ENCODE data around the gene MTHFD2. TPM values are rescaled to one million over a fixed set of nuclear protein-coding genes. Genes with fewer than 3 reads are reported as not detected.
"Not testable (repeated sequence)": the region's sequence is repeated elsewhere in the genome, so short reads cannot be mapped to it uniquely, and the experiment has no call there.

The MTHFD2 gene
- total RNA-seq, 1 experiment from 2014 or later: 205 TPM

DNA sequence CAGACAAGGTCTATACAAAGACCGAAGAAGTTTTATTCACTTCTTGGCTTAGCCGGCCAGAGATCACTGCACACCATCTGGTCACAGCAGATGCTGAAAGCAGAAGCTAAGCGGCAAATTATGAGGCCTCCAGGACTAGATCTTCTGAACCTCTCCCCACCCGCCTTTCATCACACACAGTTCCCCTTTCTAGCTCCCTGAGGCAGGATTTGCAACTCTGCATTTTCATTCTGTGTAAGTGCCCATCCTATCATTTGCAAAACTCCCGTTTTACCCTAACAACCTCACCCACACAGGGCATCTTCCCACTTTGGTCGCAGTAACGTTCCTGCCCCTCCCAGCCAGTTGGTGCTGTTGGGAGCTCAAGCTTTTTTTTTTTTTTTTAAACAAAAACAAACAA, 16.7 kb upstream of the MTHFD2 start:
- intact Hi-C loops (cut with micrococcal nuclease; ENCODE audit: unreplicated experiment): no loop called here
- CTCF ChIA-PET: interaction anchor here (0.6 to 0.7 kb wide), 2 partner anchors 267 to 395 kb away, joined by 3 read pairs; no protein-coding TSS in a partner anchor
- peaks cover 12% of the 10 kb centered on the region for H3K27me3 Mint-ChIP-seq (ENCODE audit: unreplicated experiment)
- TF ChIP-seq, protein P1, sequence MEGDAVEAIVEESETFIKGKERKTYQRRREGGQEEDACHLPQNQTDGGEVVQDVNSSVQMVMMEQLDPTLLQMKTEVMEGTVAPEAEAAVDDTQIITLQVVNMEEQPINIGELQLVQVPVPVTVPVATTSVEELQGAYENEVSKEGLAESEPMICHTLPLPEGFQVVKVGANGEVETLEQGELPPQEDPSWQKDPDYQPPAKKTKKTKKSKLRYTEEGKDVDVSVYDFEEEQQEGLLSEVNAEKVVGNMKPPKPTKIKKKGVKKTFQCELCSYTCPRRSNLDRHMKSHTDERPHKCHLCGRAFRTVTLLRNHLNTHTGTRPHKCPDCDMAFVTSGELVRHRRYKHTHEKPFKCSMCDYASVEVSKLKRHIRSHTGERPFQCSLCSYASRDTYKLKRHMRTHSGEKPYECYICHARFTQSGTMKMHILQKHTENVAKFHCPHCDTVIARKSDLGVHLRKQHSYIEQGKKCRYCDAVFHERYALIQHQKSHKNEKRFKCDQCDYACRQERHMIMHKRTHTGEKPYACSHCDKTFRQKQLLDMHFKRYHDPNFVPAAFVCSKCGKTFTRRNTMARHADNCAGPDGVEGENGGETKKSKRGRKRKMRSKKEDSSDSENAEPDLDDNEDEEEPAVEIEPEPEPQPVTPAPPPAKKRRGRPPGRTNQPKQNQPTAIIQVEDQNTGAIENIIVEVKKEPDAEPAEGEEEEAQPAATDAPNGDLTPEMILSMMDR (IDR thresholded peaks at IDR 0.05; ENCODE audit: unreplicated experiment): no peak
- no peak overlapping the region for H3K27ac Mint-ChIP-seq (ENCODE audit: unreplicated experiment)
- no peak overlapping the region for H3K4me3 Mint-ChIP-seq (ENCODE audit: low read depth, unreplicated experiment)
- BruUV-seq (replicated peaks): no TSS peak
- H3K9me3 Mint-ChIP-seq (ENCODE audit: low read depth, unreplicated experiment): no peaks in the 10 kb centered on the region
- no peak for DNase-seq
- H3K4me1 Mint-ChIP-seq (ENCODE audit: low read depth, unreplicated experiment): no peaks in the 10 kb centered on the region
- H3K36me3 Mint-ChIP-seq (ENCODE audit: insufficient read depth, unreplicated experiment): peaks cover 26% of the 10 kb centered on the region

DNA sequence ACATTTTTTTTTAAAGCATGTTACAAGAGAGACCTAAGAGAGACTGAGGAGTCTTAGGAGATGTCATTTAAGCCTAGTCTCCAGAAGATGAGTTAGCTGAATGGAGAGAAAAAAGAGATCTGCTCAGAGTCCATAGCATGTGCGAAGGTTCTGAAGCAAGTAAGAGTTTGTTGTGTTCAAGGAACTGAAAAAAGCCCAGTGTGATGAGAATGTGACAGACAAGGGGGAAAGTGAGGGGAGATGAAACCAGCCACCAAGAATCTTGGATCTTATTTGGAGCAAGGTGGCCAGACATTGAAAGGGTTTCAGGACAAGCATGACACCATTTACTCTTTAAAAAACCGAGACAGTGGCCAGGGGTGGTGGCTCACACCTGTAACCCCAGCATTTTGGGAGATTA, 14.5 kb upstream of the MTHFD2 start:
- Mint-ChIP-seq H3K27me3 (ENCODE audit: unreplicated experiment) (peaks cover 12% of the 10 kb centered on the region), H3K9me3 (ENCODE audit: low read depth, unreplicated experiment) (no peaks in the 10 kb centered on the region), H3K27ac (ENCODE audit: unreplicated experiment) (no peak overlapping the region), H3K4me1 (ENCODE audit: low read depth, unreplicated experiment) (no peaks in the 10 kb centered on the region), H3K36me3 (ENCODE audit: insufficient read depth, unreplicated experiment) (peaks cover 5% of the 10 kb centered on the region), H3K4me3 (ENCODE audit: low read depth, unreplicated experiment) (no peak overlapping the region)
- DNase-seq: no peak
- no TSS peak for BruUV-seq (replicated peaks)
- CTCF ChIA-PET: no interaction called here
- intact Hi-C loops (cut with micrococcal nuclease; ENCODE audit: unreplicated experiment): no loop called here
- TF ChIP-seq, protein P1 (IDR thresholded peaks at IDR 0.05; ENCODE audit: unreplicated experiment): no peak

DNA sequence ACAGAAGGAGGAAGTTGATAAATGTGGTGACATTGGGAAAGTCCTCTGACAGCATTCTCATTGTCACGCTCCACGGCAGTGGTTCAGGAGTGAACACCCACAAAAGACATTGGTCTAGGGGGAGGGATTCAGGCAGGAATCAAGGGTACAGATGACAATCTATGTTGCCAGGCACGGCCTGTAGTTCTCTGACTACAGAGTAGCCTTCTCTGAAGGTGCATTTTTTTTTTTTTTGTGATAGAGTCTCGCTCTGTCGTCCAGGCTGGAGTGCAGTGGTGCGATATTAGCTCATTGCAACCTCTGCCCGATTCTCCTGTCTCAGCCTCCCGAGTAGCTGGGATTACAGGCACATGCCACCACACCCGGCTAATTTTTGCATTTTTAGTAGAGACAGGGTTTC, 12.4 kb upstream of the MTHFD2 start:
- Mint-ChIP-seq H3K4me3 (ENCODE audit: low read depth, unreplicated experiment) (no peak overlapping the region), H3K9me3 (ENCODE audit: low read depth, unreplicated experiment) (no peaks in the 10 kb centered on the region), H3K36me3 (ENCODE audit: insufficient read depth, unreplicated experiment) (no peaks in the 10 kb centered on the region), H3K27ac (ENCODE audit: unreplicated experiment) (no peak overlapping the region), H3K4me1 (ENCODE audit: low read depth, unreplicated experiment) (no peaks in the 10 kb centered on the region), H3K27me3 (ENCODE audit: unreplicated experiment) (peaks cover 12% of the 10 kb centered on the region)
- TF ChIP-seq, protein P1 (IDR thresholded peaks at IDR 0.05; ENCODE audit: unreplicated experiment): no peak
- CTCF ChIA-PET: interaction anchor here (0.7 kb wide), 1 partner anchor 24 kb away, joined by 3 read pairs; no protein-coding TSS in a partner anchor
- intact Hi-C loops (cut with micrococcal nuclease; ENCODE audit: unreplicated experiment): no loop called here
- BruUV-seq (replicated peaks): no TSS peak
- DNase-seq: no peak

DNA sequence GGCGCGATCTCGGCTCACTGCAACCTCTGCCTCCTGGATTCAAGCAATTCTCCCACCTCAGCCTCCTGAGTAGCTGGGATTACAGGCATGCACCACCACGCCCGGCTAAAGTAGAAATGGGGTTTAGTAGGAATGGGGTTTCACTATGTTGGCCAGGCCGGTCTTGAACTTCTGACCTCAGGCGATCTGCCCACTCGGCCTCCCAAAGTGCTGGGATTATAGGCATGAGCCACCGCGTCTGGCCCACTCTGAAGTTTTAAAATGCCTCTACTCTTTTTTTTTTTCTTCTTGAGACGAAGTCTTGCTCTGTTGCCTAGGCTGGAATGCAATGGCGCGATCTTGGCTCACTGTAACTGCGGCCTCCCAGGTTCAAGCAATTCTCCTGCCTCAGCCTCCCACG, 11.7 kb upstream of the MTHFD2 start:
- DNase-seq; intact Hi-C loops (cut with micrococcal nuclease; ENCODE audit: unreplicated experiment); CTCF ChIA-PET; H3K27ac Mint-ChIP-seq (ENCODE audit: unreplicated experiment); BruUV-seq (replicated peaks); H3K36me3 Mint-ChIP-seq (ENCODE audit: insufficient read depth, unreplicated experiment); H3K4me3 Mint-ChIP-seq (ENCODE audit: low read depth, unreplicated experiment); H3K4me1 Mint-ChIP-seq (ENCODE audit: low read depth, unreplicated experiment); H3K9me3 Mint-ChIP-seq (ENCODE audit: low read depth, unreplicated experiment): not testable (repeated sequence)
- H3K27me3 Mint-ChIP-seq (ENCODE audit: unreplicated experiment): peaks cover 12% of the 10 kb centered on the region

DNA sequence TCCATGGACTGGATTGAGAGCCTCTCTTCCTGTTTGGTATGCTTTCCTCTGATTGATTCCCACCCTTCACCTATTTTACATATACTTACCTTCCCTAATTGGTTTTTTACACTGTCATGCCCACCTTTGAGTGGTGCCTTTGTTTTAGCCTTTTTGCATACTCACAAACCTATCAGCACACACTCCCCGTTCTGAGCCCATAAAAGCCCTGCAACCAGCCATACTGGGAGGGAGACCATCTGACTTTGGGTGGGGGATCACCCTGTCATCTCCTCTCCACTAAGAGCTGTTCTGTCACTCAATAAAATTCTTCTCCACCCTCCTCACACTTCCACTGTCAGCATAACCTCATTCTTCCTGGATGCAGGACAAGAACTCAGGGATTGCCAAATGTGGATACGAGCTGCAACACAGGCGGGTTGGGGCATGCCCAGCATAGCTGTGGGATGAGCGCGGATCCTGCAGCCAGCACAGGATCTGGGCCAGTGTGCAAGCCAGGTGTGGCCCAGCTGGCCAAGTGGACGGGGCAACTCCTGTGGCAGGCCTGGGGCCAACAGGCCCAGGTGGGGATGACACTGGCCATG, 10.3 kb upstream of the MTHFD2 start:
- no peak overlapping the region for H3K4me3 Mint-ChIP-seq (ENCODE audit: low read depth, unreplicated experiment)
- BruUV-seq (replicated peaks): no TSS peak
- intact Hi-C loops (cut with micrococcal nuclease; ENCODE audit: unreplicated experiment): no loop called here
- no peaks in the 10 kb centered on the region for H3K36me3 Mint-ChIP-seq (ENCODE audit: insufficient read depth, unreplicated experiment)
- CTCF ChIA-PET: no interaction called here
- H3K4me1 Mint-ChIP-seq (ENCODE audit: low read depth, unreplicated experiment): no peaks in the 10 kb centered on the region
- DNase-seq: no peak
- no peak overlapping the region for H3K27ac Mint-ChIP-seq (ENCODE audit: unreplicated experiment)
- peaks cover 12% of the 10 kb centered on the region for H3K27me3 Mint-ChIP-seq (ENCODE audit: unreplicated experiment)
- no peaks in the 10 kb centered on the region for H3K9me3 Mint-ChIP-seq (ENCODE audit: low read depth, unreplicated experiment)
- TF ChIP-seq, protein P1 (IDR thresholded peaks at IDR 0.05; ENCODE audit: unreplicated experiment): no peak
